Uterus (tissue), 2 donors: ENCODE measurements around the gene PLLP.

Source experiments
- POLR2A ChIP-seq, 2 donors: fragments of 450-650 bp; IDR thresholded peaks; one replicate each; pipeline ENCODE4 v1.6.1; 2016; ENCODE audit warnings: antibody characterized with exemption in 2 of 2, mild to moderate bottlenecking in 1 of 2, moderate library complexity in 1 of 2
- TF ChIP-seq, protein P1 (sequence below), 4 experiments: fragments of 200-600 bp in 2 of 4; fragments of 450-650 bp in 2 of 4; sonication (generic) in 2 of 4; IDR thresholded peaks; one replicate each; pipeline ENCODE4 v1.5.1; 2016 to 2019; ENCODE audit warnings: antibody characterized with exemption in 4 of 4, mild to moderate bottlenecking in 2 of 4, moderate library complexity in 1 of 4

DNA sequence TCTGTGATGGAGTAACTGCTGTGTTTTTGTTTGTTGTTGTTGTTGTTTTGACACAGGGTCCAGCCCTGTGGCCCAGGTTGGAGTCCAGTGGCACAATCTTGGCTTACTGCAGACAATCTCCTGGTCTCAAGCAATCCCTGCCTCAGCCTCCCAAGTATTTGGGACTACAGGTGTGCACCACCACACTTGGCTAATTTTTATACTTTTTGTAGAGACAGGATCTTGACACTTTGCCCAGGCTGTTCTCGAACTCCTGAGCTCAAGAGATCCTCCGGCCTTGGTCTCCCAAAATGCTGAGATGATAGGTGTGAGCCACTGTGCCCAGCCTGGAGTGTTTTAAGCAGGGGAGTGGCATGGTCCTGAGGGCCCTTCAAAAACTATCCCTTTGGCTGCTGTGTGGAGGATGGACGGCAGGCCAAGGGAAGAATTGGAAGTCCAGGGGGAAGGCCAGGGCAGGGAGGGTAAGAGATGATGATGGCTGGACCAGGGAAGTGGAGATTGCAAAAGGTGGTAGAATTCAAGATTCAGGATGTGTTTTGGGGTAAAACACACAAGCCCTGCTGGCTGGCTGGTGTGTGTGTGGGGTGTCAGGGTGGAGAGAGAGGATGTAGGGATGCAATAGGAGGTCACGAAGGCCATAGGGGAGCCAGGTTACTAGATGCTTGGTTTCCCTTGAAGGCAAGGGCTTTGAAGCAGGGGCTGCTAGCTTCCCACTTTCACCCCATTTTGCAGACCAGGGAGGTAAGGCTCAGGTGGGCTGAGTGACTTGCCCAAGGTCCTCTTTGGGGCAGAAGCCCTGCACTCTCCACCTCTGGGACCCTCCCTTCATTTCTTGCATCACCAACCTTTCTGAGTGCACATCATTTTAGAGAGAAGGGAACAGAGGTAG is 18.8 kb upstream of the PLLP start:
- TF ChIP-seq, protein P1, sequence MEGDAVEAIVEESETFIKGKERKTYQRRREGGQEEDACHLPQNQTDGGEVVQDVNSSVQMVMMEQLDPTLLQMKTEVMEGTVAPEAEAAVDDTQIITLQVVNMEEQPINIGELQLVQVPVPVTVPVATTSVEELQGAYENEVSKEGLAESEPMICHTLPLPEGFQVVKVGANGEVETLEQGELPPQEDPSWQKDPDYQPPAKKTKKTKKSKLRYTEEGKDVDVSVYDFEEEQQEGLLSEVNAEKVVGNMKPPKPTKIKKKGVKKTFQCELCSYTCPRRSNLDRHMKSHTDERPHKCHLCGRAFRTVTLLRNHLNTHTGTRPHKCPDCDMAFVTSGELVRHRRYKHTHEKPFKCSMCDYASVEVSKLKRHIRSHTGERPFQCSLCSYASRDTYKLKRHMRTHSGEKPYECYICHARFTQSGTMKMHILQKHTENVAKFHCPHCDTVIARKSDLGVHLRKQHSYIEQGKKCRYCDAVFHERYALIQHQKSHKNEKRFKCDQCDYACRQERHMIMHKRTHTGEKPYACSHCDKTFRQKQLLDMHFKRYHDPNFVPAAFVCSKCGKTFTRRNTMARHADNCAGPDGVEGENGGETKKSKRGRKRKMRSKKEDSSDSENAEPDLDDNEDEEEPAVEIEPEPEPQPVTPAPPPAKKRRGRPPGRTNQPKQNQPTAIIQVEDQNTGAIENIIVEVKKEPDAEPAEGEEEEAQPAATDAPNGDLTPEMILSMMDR (IDR thresholded peaks at IDR 0.05) = no peak
- TF ChIP-seq POLR2A (IDR thresholded peaks at IDR 0.05) = no peak
